ENCODE results near the gene EXOG. TPM values are rescaled to one million over a fixed set of nuclear protein-coding genes. Genes with fewer than 3 reads are reported as not detected.

The EXOG gene
- total and polyA plus RNA-seq, 3 experiments from 2014 or later = 8.7 to 19.0 (median 17.7) TPM

DNA sequence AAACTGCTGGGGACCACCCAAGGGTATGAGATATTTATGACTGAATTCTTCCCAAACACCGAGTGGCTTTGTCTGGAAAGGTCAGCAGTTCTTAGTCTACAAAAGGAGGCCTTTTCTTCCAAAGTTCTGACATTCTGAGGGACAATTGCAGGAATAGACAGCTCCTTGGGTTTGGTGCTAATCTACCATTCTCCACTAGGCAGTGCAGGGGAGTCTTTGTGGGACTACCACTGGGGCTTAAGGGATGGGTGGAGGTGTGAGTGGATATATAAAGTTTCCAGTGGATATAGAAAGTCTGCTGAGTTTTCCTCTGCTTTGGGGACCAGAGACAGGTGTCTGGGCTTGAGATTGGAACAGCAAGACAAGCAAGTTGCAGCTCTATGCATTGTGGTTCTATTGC, 62.7 kb downstream of the EXOG start:
- POLR2A ChIA-PET = no interaction called here
- no peak overlapping the region for H3K27ac Mint-ChIP-seq

GRCh38 chr3:38560284-38560683, 64.1 kb downstream of the EXOG start:
- Histone ChIP-seq H3K36me3 (ENCODE audit: insufficient read depth, low read length) (no peaks in the 10 kb centered on the region), H3K27ac (ENCODE audit: low read depth, low read length) (no peak overlapping the region), H3K9me3 (ENCODE audit: low read length) (no peaks in the 10 kb centered on the region), H3K27me3 (ENCODE audit: insufficient read depth, low read length, poor library complexity, severe bottlenecking) (no peaks in the 10 kb centered on the region), H3K4me1 (ENCODE audit: insufficient read depth, low read length) (no peaks in the 10 kb centered on the region), H3K4me3 (ENCODE audit: low read length) (no peak overlapping the region)
- no peaks in the 10 kb centered on the region for H3K9me3 Mint-ChIP-seq
- no peak overlapping the region for H3K27ac Mint-ChIP-seq
- H3K27me3 Mint-ChIP-seq = peaks cover 5 to 9% of the 10 kb centered on the region in 2 donors
- ChIA-PET CTCF (no interaction called here), POLR2A (no interaction called here)
- H3K4me1 Mint-ChIP-seq = no peaks in the 10 kb centered on the region
- no peak for DNase-seq
- H3K4me3 Mint-ChIP-seq = no peak overlapping the region
- H3K36me3 Mint-ChIP-seq = no peaks in the 10 kb centered on the region

More for the DNA sequence above, 62.7 kb downstream of the EXOG start:
- no peaks in the 10 kb centered on the region for H3K9me3 ChIP-seq (ENCODE audit: low read length)
- H3K36me3 ChIP-seq (ENCODE audit: insufficient read depth, low read length) = no peaks in the 10 kb centered on the region
- Mint-ChIP-seq H3K4me1 (no peaks in the 10 kb centered on the region), H3K36me3 (no peaks in the 10 kb centered on the region), H3K4me3 (no peak overlapping the region), H3K27me3 (peaks cover 6 to 10% of the 10 kb centered on the region in 2 donors), H3K9me3 (peaks cover 0 to 2% (median 0%) of the 10 kb centered on the region in 5 donors)
- no peak for DNase-seq
- H3K27me3 ChIP-seq (ENCODE audit: insufficient read depth, low read length, poor library complexity, severe bottlenecking) = no peaks in the 10 kb centered on the region
- CTCF ChIA-PET = no interaction called here
- H3K4me3 ChIP-seq (ENCODE audit: low read length) = no peak overlapping the region
- H3K4me1 ChIP-seq (ENCODE audit: insufficient read depth, low read length) = no peaks in the 10 kb centered on the region
- H3K27ac ChIP-seq (ENCODE audit: low read depth, low read length) = no peak overlapping the region

GRCh38 chr3:38560996-38561717, 65.0 kb downstream of the EXOG start:
- H3K9me3 ChIP-seq (ENCODE audit: low read length) = no peaks in the 10 kb centered on the region
- H3K27ac ChIP-seq (ENCODE audit: low read depth, low read length) = no peak overlapping the region
- no peaks in the 10 kb centered on the region for H3K4me1 ChIP-seq (ENCODE audit: insufficient read depth, low read length)
- Mint-ChIP-seq H3K4me1 (no peaks in the 10 kb centered on the region), H3K9me3 (no peaks in the 10 kb centered on the region), H3K27ac (no peak overlapping the region), H3K4me3 (no peak overlapping the region), H3K36me3 (no peaks in the 10 kb centered on the region), H3K27me3 (peaks cover 7 to 9% of the 10 kb centered on the region in 2 donors)
- no peak overlapping the region for H3K4me3 ChIP-seq (ENCODE audit: low read length)
- DNase-seq = peak in 1 of 5 donors; percentile 22
- ChIA-PET POLR2A (no interaction called here), CTCF (no interaction called here)
- H3K36me3 ChIP-seq (ENCODE audit: insufficient read depth, low read length) = no peaks in the 10 kb centered on the region
- H3K27me3 ChIP-seq (ENCODE audit: insufficient read depth, low read length, poor library complexity, severe bottlenecking) = no peaks in the 10 kb centered on the region

GRCh38 chr3:38561746-38562466, 65.8 kb downstream of the EXOG start:
- no peaks in the 10 kb centered on the region for H3K9me3 ChIP-seq (ENCODE audit: low read length)
- H3K4me3 ChIP-seq (ENCODE audit: low read length) = no peak overlapping the region
- Mint-ChIP-seq H3K27me3 (peaks cover 3 to 5% of the 10 kb centered on the region in 2 donors), H3K4me1 (no peaks in the 10 kb centered on the region), H3K4me3 (no peak overlapping the region), H3K9me3 (no peaks in the 10 kb centered on the region), H3K36me3 (no peaks in the 10 kb centered on the region), H3K27ac (no peak overlapping the region)
- ChIA-PET POLR2A (no interaction called here), CTCF (no interaction called here)
- DNase-seq = peak in 1 of 5 donors; percentile 39
- H3K4me1 ChIP-seq (ENCODE audit: insufficient read depth, low read length) = no peaks in the 10 kb centered on the region
- H3K36me3 ChIP-seq (ENCODE audit: insufficient read depth, low read length) = no peaks in the 10 kb centered on the region
- no peaks in the 10 kb centered on the region for H3K27me3 ChIP-seq (ENCODE audit: insufficient read depth, low read length, poor library complexity, severe bottlenecking)
- H3K27ac ChIP-seq (ENCODE audit: low read depth, low read length) = no peak overlapping the region

- CTCF ChIA-PET = no interaction called here
- no peaks in the 10 kb centered on the region for H3K4me1 Mint-ChIP-seq
- H3K27ac Mint-ChIP-seq = no peak overlapping the region
- no peak overlapping the region for H3K4me3 Mint-ChIP-seq
- Histone ChIP-seq H3K27me3 (ENCODE audit: insufficient read depth, low read length, poor library complexity, severe bottlenecking) (no peaks in the 10 kb centered on the region), H3K4me1 (ENCODE audit: insufficient read depth, low read length) (no peaks in the 10 kb centered on the region), H3K36me3 (ENCODE audit: insufficient read depth, low read length) (no peaks in the 10 kb centered on the region), H3K4me3 (ENCODE audit: low read length) (no peak overlapping the region), H3K27ac (ENCODE audit: low read depth, low read length) (no peak overlapping the region), H3K9me3 (ENCODE audit: low read length) (no peaks in the 10 kb centered on the region)
- POLR2A ChIA-PET = no interaction called here
- no peaks in the 10 kb centered on the region for H3K36me3 Mint-ChIP-seq
- H3K27me3 Mint-ChIP-seq = peaks cover 3 to 5% of the 10 kb centered on the region in 2 donors
- no peaks in the 10 kb centered on the region for H3K9me3 Mint-ChIP-seq
- DNase-seq = peak in 1 of 5 donors; percentile 30
These were observed 66.4 kb downstream of the EXOG start for GRCh38 chr3:38562467-38562925.

- no peaks in the 10 kb centered on the region for H3K36me3 ChIP-seq (ENCODE audit: insufficient read depth, low read length)
- peaks cover 3 to 5% of the 10 kb centered on the region in 2 donors for H3K27me3 Mint-ChIP-seq
- no peaks in the 10 kb centered on the region for H3K27me3 ChIP-seq (ENCODE audit: insufficient read depth, low read length, poor library complexity, severe bottlenecking)
- H3K9me3 Mint-ChIP-seq = no peaks in the 10 kb centered on the region
- ChIA-PET CTCF (no interaction called here), POLR2A (no interaction called here)
- H3K27ac Mint-ChIP-seq = peak overlapping the region in 1 of 8 donors; percentile 23
- H3K36me3 Mint-ChIP-seq = no peaks in the 10 kb centered on the region
- H3K4me1 Mint-ChIP-seq = no peaks in the 10 kb centered on the region
- H3K4me3 ChIP-seq (ENCODE audit: low read length) = no peak overlapping the region
- H3K4me3 Mint-ChIP-seq = no peak overlapping the region
- H3K4me1 ChIP-seq (ENCODE audit: insufficient read depth, low read length) = no peaks in the 10 kb centered on the region
- H3K9me3 ChIP-seq (ENCODE audit: low read length) = no peaks in the 10 kb centered on the region
- no peak overlapping the region for H3K27ac ChIP-seq (ENCODE audit: low read depth, low read length)
- DNase-seq = peak in 1 of 5 donors; percentile 24
These were observed 67.1 kb downstream of the EXOG start for GRCh38 chr3:38563070-38563885.

DNA sequence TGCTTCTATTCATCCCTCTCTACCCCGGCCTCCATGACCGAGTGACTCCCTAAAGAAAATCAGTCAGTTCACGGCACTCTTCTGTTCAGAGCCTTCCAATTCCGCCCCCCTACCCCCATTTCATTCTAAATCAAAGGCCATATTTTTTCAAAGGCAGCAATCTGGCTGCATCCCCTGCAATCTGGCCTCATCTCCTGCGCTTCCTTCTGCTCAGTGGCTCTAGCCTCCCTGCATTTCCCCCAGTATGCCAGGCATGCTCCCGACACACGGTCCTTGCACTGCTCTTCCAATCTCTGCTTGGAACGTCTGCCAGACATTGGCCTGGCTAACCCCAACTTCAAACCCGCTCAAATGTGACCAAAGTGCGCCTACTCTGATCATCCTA, 67.7 kb downstream of the EXOG start:
- no peak for DNase-seq
- Histone ChIP-seq H3K4me1 (ENCODE audit: insufficient read depth, low read length) (no peaks in the 10 kb centered on the region), H3K27ac (ENCODE audit: low read depth, low read length) (no peak overlapping the region), H3K4me3 (ENCODE audit: low read length) (no peak overlapping the region), H3K36me3 (ENCODE audit: insufficient read depth, low read length) (no peaks in the 10 kb centered on the region), H3K27me3 (ENCODE audit: insufficient read depth, low read length, poor library complexity, severe bottlenecking) (no peaks in the 10 kb centered on the region), H3K9me3 (ENCODE audit: low read length) (no peaks in the 10 kb centered on the region)
- no peak overlapping the region for H3K4me3 Mint-ChIP-seq
- ChIA-PET CTCF (no interaction called here), POLR2A (no interaction called here)
- no peaks in the 10 kb centered on the region for H3K9me3 Mint-ChIP-seq
- no peak overlapping the region for H3K27ac Mint-ChIP-seq
- no peaks in the 10 kb centered on the region for H3K4me1 Mint-ChIP-seq
- H3K27me3 Mint-ChIP-seq = peaks cover 3 to 5% of the 10 kb centered on the region in 2 donors
- no peaks in the 10 kb centered on the region for H3K36me3 Mint-ChIP-seq

Measured in CD8-positive, alpha-beta memory T cell (primary cell).